Measurements from ENCODE around the gene INSYN2B. TPM values are rescaled to one million over a fixed set of nuclear protein-coding genes. Genes with fewer than 3 reads are reported as not detected.
A peak's percentile ranks its signal among the peaks of the same experiment; 100 is the strongest.

INSYN2B gene
- not detected for total RNA-seq

- Mint-ChIP-seq H3K9me3 (no peaks in the 10 kb centered on the region), H3K4me1 (no peaks in the 10 kb centered on the region), H3K27me3 (no peaks in the 10 kb centered on the region), H3K27ac (no peak within 1 kb of the TSS), H3K4me3 (no peak within 1 kb of the TSS), H3K36me3 (peaks cover 24% of the 10 kb centered on the region)
- DNase-seq, result no peak
Observed at GRCh38 chr5:169980418-169981053, at the start of gene INSYN2B. Gene INSYN2B (minus strand): TSS chr5:169980495. CDS start chr5:169883898, 96,597 bp downstream.

GRCh38 chr5:170028124-170028523 lies 47.8 kb upstream of the INSYN2B start:
- no peak for DNase-seq
- Mint-ChIP-seq H3K9me3 (no peaks in the 10 kb centered on the region), H3K4me1 (no peaks in the 10 kb centered on the region), H3K27ac (no peak overlapping the region), H3K27me3 (no peaks in the 10 kb centered on the region), H3K4me3 (no peak overlapping the region), H3K36me3 (peaks cover 9% of the 10 kb centered on the region)

- H3K27me3 Mint-ChIP-seq, result no peaks in the 10 kb centered on the region
- no peak for DNase-seq
- no peaks in the 10 kb centered on the region for H3K9me3 Mint-ChIP-seq
- no peak overlapping the region for H3K27ac Mint-ChIP-seq
- H3K4me3 Mint-ChIP-seq, result no peak overlapping the region
- peaks cover 10% of the 10 kb centered on the region for H3K36me3 Mint-ChIP-seq
- no peaks in the 10 kb centered on the region for H3K4me1 Mint-ChIP-seq
Observed at GRCh38 chr5:170025853-170026252, 45.6 kb upstream of the INSYN2B start.

GRCh38 chr5:170021506-170021905 lies 41.2 kb upstream of the INSYN2B start:
- no peaks in the 10 kb centered on the region for H3K27me3 Mint-ChIP-seq
- H3K9me3 Mint-ChIP-seq, result no peaks in the 10 kb centered on the region
- H3K27ac Mint-ChIP-seq, result no peak overlapping the region
- no peak overlapping the region for H3K4me3 Mint-ChIP-seq
- peaks cover 7% of the 10 kb centered on the region for H3K36me3 Mint-ChIP-seq
- DNase-seq, result no peak
- H3K4me1 Mint-ChIP-seq, result no peaks in the 10 kb centered on the region

DNA sequence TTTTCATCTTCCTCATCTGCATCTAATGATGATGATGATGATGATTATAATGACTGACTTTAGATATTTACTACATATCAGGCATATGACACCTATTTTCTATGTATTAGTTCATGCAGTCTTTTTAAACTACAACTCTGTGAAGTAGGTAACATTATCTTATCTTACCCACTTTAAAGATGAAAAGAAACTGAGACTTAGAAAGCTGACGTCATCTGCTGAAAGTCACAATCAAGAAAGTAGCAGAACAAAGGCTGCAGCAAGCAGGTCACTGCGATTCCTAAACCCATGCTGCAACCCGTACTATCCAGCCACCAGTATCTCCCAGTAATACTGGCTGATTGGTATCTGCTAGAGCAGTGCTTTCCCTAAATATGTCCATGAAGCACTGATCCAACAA lies 40.1 kb upstream of the INSYN2B start:
- no peaks in the 10 kb centered on the region for H3K9me3 Mint-ChIP-seq
- no peaks in the 10 kb centered on the region for H3K4me1 Mint-ChIP-seq
- DNase-seq, result no peak
- H3K4me3 Mint-ChIP-seq, result no peak overlapping the region
- H3K36me3 Mint-ChIP-seq, result peaks cover 7% of the 10 kb centered on the region
- H3K27ac Mint-ChIP-seq, result no peak overlapping the region
- no peaks in the 10 kb centered on the region for H3K27me3 Mint-ChIP-seq

- no peak overlapping the region for H3K4me3 Mint-ChIP-seq
- H3K9me3 Mint-ChIP-seq, result no peaks in the 10 kb centered on the region
- H3K36me3 Mint-ChIP-seq, result peaks cover 30% of the 10 kb centered on the region
- no peaks in the 10 kb centered on the region for H3K27me3 Mint-ChIP-seq
- no peak overlapping the region for H3K27ac Mint-ChIP-seq
- H3K4me1 Mint-ChIP-seq, result no peaks in the 10 kb centered on the region
- DNase-seq, result no peak
Observed at GRCh38 chr5:170012622-170013021, 32.3 kb upstream of the INSYN2B start.

DNA sequence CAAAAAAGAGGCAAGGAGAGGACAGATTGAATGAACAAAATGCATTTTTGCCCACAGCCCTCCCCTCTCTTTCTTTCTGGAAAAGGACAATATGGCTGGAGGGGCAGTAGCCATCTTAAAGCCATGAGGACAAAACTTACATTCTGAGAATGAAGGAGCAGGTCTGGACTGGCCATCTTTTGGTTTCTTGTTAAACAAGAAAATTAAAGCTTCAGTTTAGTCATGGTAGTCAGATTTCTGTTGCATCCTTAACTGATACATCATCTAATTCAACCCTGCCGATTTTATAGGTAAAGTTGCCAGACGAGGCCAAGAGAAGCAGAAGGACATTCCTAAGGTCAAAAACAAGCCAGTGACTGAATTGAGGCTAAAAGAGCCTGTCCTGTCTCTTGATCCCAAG lies 31.5 kb upstream of the INSYN2B start:
- Mint-ChIP-seq H3K27ac (no peak overlapping the region), H3K4me1 (no peaks in the 10 kb centered on the region), H3K27me3 (no peaks in the 10 kb centered on the region), H3K36me3 (peaks cover 31% of the 10 kb centered on the region), H3K4me3 (no peak overlapping the region), H3K9me3 (no peaks in the 10 kb centered on the region)
- DNase-seq, result no peak

DNA sequence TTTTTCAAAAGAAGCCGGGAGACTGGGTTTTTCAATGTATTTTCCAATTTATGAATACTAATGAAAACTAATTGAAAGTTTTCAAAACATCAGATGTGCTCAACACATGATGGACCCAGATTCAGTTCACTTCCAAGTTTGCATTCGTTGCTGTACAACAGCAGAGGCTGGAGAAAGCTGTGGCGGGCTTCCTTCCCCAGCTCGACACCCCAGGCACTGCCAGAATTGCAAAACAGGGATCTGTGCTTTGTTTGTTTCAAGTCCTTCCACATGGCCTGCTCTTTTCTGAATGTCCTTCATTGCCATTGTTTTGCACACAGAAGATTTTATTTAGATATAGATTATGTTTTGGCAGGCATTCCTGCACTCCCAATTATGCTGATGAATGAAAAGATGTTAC lies 30.3 kb upstream of the INSYN2B start:
- Mint-ChIP-seq H3K36me3 (peaks cover 31% of the 10 kb centered on the region), H3K27me3 (no peaks in the 10 kb centered on the region), H3K9me3 (no peaks in the 10 kb centered on the region), H3K27ac (no peak overlapping the region), H3K4me3 (no peak overlapping the region), H3K4me1 (no peaks in the 10 kb centered on the region)
- no peak for DNase-seq

- no peaks in the 10 kb centered on the region for H3K4me1 Mint-ChIP-seq
- no peaks in the 10 kb centered on the region for H3K9me3 Mint-ChIP-seq
- no peaks in the 10 kb centered on the region for H3K27me3 Mint-ChIP-seq
- H3K4me3 Mint-ChIP-seq, result no peak overlapping the region
- peaks cover 39% of the 10 kb centered on the region for H3K36me3 Mint-ChIP-seq
- no peak for DNase-seq
- no peak overlapping the region for H3K27ac Mint-ChIP-seq
Observed at GRCh38 chr5:170008376-170008775, 28.1 kb upstream of the INSYN2B start.

GRCh38 chr5:170006021-170006420 lies 25.7 kb upstream of the INSYN2B start:
- Mint-ChIP-seq H3K9me3 (no peaks in the 10 kb centered on the region), H3K27ac (peak overlapping the region; percentile 34), H3K27me3 (no peaks in the 10 kb centered on the region), H3K36me3 (peaks cover 46% of the 10 kb centered on the region), H3K4me1 (no peaks in the 10 kb centered on the region), H3K4me3 (no peak overlapping the region)
- DNase-seq, result no peak

DNA sequence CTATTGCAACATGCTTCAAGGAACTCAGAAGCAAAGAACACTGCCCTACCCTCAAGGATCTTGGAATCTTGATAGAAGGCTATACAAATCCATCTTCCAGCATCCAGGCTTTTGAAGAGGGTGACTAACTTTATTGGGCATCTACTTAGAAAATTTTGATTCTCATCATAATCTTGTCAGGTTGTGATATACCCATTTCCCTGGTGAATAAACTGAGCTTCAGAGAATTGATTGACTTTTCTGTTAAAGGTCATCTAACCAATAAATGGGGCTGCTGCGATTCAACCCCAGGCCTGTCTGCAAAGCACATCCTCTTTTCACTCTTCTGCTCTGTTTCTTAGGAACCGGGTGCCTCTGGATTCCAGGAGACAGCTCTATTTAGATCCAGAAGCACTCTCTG lies 19.9 kb upstream of the INSYN2B start:
- Mint-ChIP-seq H3K9me3 (no peaks in the 10 kb centered on the region), H3K27me3 (no peaks in the 10 kb centered on the region), H3K4me1 (no peaks in the 10 kb centered on the region), H3K4me3 (no peak overlapping the region), H3K36me3 (peaks cover 55% of the 10 kb centered on the region), H3K27ac (no peak overlapping the region)
- DNase-seq, result no peak

DNA sequence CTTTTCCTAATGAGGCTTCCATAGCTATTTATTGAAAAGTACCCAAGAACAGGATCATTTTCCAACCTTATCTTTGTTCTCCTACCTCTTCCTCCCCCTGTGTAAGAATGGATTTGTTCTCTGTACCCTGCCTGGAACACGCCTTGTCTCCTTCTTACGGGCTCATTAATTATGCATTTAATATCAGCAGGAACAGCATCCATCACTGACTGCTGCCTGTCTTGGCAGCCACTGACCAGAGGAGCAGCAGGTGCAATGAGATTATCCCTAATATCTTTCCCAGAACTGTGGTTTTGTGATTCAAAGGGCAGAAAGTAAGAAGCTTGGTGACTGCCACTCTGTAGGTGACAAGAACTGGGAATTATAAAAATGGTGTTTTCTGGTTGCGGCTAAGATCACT lies 19.3 kb upstream of the INSYN2B start:
- H3K36me3 Mint-ChIP-seq, result peaks cover 57% of the 10 kb centered on the region
- no peak overlapping the region for H3K4me3 Mint-ChIP-seq
- no peak for DNase-seq
- H3K27ac Mint-ChIP-seq, result no peak overlapping the region
- no peaks in the 10 kb centered on the region for H3K27me3 Mint-ChIP-seq
- no peaks in the 10 kb centered on the region for H3K4me1 Mint-ChIP-seq
- H3K9me3 Mint-ChIP-seq, result no peaks in the 10 kb centered on the region

- H3K36me3 Mint-ChIP-seq, result peaks cover 47% of the 10 kb centered on the region
- no peaks in the 10 kb centered on the region for H3K27me3 Mint-ChIP-seq
- H3K4me1 Mint-ChIP-seq, result no peaks in the 10 kb centered on the region
- no peak overlapping the region for H3K27ac Mint-ChIP-seq
- DNase-seq, result no peak
- no peak overlapping the region for H3K4me3 Mint-ChIP-seq
- no peaks in the 10 kb centered on the region for H3K9me3 Mint-ChIP-seq
Observed at GRCh38 chr5:169997798-169998197, 17.5 kb upstream of the INSYN2B start.

- no peak for DNase-seq
- Mint-ChIP-seq H3K27ac (no peak overlapping the region), H3K27me3 (no peaks in the 10 kb centered on the region), H3K4me3 (no peak overlapping the region), H3K4me1 (no peaks in the 10 kb centered on the region), H3K9me3 (no peaks in the 10 kb centered on the region), H3K36me3 (peaks cover 21% of the 10 kb centered on the region)
Observed at GRCh38 chr5:169993485-169993790, 13.1 kb upstream of the INSYN2B start.

GRCh38 chr5:169992789-169993484 lies 12.6 kb upstream of the INSYN2B start:
- no peaks in the 10 kb centered on the region for H3K4me1 Mint-ChIP-seq
- H3K27ac Mint-ChIP-seq, result no peak overlapping the region
- no peak for DNase-seq
- H3K9me3 Mint-ChIP-seq, result no peaks in the 10 kb centered on the region
- H3K27me3 Mint-ChIP-seq, result no peaks in the 10 kb centered on the region
- no peak overlapping the region for H3K4me3 Mint-ChIP-seq
- peaks cover 18% of the 10 kb centered on the region for H3K36me3 Mint-ChIP-seq

DNA sequence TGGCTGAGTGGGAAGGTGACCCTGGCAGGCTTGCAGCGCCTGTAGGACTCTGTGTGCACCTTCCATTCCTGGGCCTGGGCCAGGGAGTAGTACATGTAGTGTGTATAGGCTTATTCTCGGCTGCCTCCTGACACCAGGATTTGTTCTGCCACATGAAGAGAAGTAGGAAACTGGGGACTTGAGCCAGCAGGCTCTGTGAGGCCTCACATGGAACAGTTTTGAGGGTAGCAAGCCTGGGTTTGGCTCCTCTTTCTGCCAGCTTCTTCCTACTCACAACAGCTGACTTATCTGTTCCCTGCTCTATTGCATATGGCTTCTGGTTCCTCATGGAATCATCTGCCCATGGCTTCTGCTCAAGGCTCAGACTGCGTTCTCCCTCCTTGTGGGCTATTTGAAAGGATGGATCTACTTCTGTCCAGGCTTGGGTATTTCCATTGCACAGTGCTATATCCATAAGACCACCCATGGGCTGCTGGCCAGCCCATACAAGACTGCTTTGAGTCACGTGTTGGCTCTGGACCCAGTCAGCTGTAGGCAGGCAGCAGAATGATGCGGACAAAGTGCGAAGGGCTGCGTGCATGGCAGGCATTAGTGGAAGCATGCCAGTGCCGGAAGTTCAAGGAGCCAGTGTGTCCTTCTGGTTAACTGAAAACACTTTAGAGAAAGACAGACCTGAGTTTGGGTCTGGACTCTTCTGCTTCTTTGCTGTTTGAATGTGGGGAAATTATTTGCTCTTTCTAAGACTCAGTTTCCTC lies 11.0 kb upstream of the INSYN2B start:
- no peaks in the 10 kb centered on the region for H3K9me3 Mint-ChIP-seq
- H3K4me3 Mint-ChIP-seq, result no peak overlapping the region
- peak overlapping the region; percentile 12 for H3K27ac Mint-ChIP-seq
- no peaks in the 10 kb centered on the region for H3K4me1 Mint-ChIP-seq
- DNase-seq, result no peak
- no peaks in the 10 kb centered on the region for H3K27me3 Mint-ChIP-seq
- H3K36me3 Mint-ChIP-seq, result peaks cover 18% of the 10 kb centered on the region
